ENCODE data around the gene FREY1. TPM values are rescaled to one million over a fixed set of nuclear protein-coding genes. Genes with fewer than 3 reads are reported as not detected.

The FREY1 gene, protein sequence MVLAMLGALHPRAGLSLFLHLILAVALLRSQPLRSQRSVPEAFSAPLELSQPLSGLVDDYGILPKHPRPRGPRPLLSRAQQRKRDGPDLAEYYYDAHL
- total RNA-seq = 1 to 10 TPM in 1 of 2 donors, under 1 TPM in 1; 0.61 to 1.3 TPM
- long read RNA-seq = 0 reads

DNA sequence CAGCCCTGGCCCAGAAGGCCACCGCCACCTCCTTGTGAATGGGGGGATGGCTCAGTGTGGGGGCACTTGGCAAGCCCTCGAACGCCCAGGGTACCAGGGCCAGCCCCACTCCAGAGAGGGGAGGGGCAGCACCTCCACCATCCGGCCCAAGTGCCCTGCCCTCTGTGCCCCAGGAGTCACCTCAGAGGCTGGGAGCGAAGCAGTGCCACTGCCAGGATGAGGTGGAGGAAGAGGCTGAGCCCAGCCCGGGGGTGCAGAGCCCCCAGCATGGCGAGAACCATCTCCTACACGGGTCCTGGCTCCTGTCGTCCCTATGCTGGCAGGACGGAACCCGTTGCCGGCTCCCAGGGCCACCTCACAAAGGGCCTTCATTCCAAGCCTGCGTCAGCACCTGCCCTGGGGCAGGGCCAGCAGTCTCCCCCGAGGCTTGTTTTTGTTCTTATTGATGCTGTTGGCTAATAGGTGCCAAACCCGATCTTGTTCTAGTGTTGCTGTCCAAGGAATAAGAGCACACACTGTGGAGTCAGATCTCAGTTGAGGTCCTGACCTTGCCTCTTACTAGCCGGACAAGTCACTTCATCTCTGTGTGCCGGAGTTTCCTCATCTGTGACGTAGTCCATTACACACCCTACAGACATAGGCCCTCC lies at the start of gene FREY1:
FREY1 (minus strand) TSS at position 307 of the 647 bp plus-strand sequence; CDS start at position 281, 26 bp downstream.
- ATAC-seq = peak; percentile 9
- no peak for DNase-seq
- intact Hi-C loops (cut with DNase I, micrococcal nuclease) = no loop called here

DNA sequence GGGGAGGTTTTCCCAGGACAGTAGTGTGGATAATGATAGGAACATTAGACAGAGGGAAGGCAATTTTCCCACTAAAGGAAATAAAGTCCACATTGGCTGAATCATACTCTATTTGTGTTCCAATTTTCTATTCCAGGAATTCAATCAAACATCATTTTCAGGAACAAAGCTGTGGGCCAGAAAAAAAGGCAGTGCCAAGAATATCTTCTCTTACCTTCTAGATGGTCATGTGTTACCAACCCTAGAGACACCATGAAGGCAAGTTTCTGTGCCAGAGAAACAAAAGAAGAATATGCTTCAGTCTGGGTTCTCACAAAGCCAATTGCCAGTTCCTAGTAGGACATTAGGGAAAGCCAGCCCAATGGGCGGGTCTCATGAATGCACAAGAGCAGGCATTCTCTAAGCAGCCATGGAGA lies 42.9 kb upstream of the FREY1 start:
- DNase-seq (no peak), ATAC-seq (no peak)
- intact Hi-C loops (cut with DNase I, micrococcal nuclease) = no loop called here

DNA sequence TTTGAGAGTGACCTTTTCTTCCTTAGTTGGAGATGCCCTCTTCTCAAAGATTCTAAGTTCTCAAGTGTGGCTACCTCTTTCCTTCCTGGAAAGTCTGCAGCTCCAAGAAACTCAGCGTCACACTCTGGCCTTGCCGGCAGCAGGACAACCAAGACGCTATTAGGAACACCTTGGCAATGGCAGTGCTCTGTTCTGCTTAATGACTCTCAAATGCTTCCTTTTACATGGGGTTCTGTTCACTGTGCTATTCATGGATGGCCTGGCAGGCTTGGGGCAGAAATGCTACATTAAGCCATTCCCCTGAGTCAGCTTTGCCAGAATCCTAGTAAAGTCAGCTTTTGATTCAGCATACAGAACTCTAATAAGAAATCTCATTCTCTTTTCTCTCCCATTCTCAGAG lies 41.3 kb upstream of the FREY1 start:
- DNase-seq (no peak), ATAC-seq (no peak)
- intact Hi-C loops (cut with DNase I, micrococcal nuclease) = no loop called here

DNA sequence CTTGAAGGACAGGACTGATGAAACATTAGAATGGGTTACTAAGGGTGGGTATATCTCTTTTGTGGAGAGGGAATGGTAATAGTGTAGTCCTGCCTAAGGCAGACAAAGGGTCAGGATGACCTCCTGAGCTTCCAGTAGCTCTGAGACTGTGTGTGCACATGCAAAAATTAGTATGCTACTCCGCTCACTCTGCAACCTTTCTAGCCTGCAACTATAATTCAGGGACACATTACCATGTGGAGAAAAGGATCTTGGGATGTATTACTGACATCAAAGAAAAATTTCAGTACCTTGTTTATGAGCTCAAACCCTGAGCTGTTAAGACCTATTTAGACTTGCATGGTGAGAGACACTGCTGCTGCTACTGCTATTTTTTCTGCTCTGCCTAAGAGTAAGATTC lies 40.8 kb upstream of the FREY1 start:
- ATAC-seq (no peak), DNase-seq (no peak)
- intact Hi-C loops (cut with DNase I, micrococcal nuclease) = no loop called here

DNA sequence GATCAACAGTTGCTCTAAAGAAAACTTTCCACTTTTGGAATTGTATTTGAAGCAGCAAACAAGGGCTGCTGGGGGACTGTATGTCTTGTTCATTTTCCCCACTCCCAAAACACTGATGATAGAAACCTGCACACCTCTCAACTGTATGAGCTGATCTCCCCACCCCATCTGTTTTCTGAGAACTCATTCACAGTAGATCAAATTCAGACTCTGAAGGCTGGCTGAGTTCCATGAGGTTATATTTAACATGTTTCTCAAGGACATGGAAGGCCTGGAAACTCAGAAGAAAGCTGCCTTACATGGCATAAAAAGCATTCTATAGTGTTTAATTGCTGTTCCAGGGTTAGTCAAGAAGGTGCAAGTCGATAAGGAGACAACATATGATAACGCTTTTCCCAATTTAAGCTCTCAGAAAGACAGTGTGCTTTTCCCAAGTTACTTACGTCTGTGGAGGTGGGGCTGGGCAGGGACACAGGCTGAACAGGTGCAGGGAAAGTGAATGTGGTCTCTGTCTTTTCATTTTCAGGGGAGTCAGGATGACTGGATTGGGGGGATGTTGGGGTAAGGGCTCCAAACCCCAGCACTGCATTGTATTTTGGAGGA lies 38.4 kb upstream of the FREY1 start:
- intact Hi-C loops (cut with DNase I, micrococcal nuclease) = no loop called here

DNA sequence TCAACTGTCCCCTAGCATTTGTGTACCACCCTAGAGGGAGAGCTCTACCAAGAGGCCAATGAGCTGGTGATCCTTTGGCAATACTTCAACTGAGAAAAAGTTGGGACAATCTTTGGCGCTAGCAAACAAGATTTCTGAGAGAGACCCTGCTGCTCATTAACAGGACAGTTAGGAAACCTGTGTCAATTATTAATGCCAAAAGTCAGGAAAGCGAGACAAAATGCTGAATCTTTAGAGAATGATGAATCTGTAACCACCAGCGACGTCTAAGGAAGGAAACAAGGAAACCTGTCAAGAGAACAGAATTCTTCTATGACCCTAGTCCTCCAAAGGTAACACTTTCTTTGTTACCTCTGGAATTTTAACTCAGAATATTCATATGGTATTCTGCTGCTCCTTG lies 35.3 kb upstream of the FREY1 start:
- intact Hi-C loops (cut with DNase I, micrococcal nuclease) = no loop called here
- no peak for ATAC-seq
- DNase-seq = no peak

More for the DNA sequence above, 38.4 kb upstream of the FREY1 start:
- ATAC-seq (no peak), DNase-seq (no peak)

DNA sequence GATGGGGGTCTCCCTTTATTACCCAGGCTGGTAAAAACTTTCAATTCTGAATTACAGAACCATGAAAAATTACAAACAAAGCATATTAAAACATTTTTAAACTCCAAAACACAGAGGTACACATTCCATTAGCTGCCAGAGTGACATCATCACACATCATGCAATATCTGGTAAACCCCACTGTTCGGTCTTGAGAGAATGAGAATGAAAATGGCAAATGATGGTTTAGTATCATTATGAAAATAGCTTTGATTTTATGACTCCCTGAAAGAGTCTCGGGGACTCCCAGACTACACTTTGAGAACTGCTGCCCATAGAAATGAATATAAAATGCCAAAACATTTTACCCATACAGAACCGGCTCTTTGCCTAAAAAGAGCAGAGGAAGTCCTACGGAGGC lies 34.2 kb upstream of the FREY1 start:
- ATAC-seq (no peak), DNase-seq (no peak)
- intact Hi-C loops (cut with DNase I, micrococcal nuclease) = no loop called here

DNA sequence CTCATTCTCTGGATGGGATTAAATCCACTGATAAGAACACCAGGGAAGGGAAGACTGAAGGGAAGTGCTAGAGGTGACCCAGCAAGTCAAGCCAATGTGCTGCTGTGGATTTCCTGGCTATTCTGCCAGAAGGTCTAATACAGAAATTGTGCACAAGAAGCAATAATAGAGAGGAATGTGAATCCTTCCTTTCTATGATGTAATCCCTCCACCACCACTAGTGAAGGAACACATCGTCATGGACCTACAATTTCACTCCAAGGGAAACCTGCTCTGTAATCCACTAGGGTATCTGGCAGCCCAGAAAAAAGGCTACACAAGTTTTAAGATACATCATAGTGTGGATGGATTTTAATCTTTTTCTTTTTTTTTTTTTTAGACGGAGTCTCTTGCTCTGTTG lies 32.8 kb upstream of the FREY1 start:
- intact Hi-C loops (cut with DNase I, micrococcal nuclease) = no loop called here
- ATAC-seq = no peak
- no peak for DNase-seq

DNA sequence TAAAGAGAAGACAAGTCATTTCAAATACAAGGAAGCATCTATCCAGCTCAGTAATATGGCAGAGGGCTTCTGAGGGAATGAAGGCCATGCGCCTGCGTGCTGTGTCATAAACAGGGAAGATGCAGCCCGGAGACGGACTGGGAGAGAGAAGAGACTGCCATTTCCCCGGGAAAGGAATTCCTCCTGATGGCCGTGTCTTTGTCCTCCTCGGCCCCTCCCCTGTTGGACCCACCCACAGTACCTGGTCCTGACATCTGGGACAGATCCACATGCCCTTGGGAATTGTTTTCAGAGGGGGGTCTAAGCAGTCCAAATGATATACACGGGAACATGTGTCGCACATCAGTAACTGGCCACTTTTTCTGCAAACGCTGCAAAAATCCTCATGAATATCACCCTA lies 30.8 kb upstream of the FREY1 start:
- intact Hi-C loops (cut with DNase I, micrococcal nuclease) = no loop called here
- ATAC-seq (no peak), DNase-seq (no peak)

DNA sequence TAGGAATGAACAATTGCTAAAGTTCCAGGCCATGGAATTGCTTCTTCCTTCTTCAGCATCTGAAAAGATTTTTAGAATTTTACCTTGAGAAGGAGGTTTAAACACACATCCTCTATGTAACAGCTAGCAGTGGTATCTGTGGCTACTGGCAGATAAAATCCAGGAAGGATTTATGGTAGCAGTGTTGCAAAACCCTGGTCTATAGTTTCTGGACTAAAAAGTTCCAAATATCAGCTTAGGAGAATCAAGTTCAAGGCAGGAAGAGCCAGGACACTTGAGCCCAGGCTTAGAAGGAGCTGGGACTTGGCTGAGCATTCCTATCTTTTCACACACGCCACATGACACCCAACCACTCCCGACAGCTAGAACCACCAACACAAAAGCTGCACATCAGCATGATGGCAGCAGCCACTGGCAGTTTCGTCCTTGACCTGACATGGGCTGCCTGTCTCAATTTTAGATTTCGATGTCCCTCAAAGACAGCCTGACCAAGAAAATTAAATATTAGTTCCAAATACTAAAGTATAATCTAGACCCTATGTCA lies 29.5 kb upstream of the FREY1 start:
- ATAC-seq = no peak
- intact Hi-C loops (cut with DNase I, micrococcal nuclease) = no loop called here
- DNase-seq = no peak

DNA sequence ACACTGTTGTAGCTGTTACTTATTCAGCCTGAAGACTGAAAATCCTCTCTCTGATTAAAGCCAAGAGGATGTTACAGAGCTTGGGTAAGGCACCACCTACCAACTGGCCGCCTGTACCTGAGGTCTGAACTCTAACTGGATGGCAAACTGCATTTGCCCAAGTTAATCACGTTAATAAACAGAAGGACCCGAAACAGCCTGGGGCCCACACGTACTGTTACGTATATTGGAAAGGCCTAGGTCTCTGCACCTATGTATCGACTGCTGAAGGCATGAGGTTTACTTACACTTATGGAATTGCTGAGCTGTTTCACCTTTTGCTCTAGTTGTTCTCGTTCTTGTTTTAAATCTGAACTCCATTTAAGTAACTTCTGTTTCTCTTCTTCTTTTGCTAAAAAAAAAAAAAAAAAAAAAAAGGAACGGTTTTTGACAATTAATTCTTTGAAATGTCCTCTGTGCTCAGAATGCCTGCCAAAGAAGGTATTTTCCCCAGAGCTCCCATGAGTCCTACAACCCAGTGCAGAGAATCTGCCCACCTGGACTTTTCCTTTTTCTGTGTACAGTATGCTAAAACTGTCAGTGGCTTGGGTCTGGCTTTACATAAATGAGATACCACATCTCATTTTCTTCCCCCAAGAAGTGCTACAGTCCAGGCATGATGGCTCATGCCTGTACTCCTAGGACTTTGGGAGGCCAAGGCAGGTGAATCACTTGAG lies 28.4 kb upstream of the FREY1 start:
- DNase-seq (no peak), ATAC-seq (no peak)
- intact Hi-C loops (cut with DNase I, micrococcal nuclease) = no loop called here

DNA sequence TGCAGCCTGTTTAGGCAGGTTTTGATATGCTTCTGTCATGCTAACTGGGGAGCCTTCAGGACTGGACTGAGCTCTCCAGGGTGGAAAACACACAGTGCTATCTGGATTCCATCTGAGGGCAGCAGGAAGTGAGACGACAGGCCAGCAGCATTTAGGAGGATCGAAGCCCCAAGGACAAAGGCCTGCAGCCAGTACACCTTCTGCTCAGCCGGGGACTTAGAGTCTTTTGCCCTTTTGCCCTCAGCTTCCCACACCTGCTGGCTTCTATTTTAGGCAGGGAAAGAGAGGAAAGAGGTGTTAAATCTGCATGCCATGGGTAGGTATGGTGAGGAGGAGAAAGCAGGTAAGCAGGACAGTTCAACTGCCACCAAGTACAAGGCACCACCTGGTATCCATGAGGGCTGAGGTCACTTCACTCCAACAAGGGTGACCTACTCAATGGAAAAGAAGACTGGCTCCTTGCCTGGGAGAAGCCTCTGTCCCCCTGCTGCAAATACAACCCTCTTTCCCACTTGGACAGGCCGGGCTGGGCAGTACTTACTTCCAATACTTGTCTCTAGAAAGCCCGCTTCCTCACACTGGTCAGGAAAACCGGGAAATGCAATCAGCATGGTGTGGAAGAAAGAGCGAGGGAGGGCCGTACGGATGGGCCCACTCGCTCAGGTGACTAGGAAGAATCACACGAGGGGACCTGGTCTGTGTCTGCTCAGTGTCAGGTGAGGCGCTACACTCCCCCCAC lies 27.7 kb upstream of the FREY1 start:
- DNase-seq = no peak
- no peak for ATAC-seq

DNA sequence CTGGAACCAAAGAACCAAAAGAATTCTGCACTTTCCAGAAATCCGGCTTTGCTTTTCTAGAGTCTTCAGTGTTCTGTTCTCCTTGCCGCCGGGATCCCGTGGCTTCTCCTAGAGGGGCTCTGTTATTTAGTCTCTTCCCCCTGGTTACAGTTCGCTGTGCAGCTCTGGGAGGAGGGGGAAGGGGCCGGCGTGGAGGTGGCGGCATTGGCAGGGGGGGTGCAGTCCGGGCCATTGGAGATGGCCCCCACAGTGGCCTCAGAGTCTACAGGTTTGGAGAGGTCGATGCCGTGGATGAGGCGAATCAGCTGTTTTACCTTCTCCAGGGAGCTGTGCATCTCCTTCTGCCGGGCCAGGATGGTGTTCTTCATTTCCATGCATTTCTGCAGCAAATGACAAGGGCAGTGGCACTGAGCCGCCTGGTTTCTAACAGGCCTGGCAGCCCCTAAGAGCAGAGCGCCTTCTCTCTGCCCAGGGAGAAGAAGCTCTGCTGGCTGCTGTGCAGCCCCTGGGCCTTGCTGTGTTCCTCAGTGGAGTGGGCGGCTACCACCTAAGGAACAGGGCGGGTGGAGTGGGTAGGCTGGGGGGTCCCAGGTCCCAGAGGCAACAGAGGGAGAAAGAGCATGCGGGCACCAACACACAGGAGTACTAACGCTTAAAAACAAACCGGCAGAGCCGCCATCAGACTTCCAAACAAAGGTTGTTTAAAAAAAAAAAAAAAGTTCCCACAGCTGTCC lies 26.9 kb upstream of the FREY1 start:
- intact Hi-C loops (cut with DNase I, micrococcal nuclease) = no loop called here
- no peak for DNase-seq
- ATAC-seq = no peak

More for the DNA sequence above, 27.7 kb upstream of the FREY1 start:
- intact Hi-C loops (cut with DNase I, micrococcal nuclease) = no loop called here

DNA sequence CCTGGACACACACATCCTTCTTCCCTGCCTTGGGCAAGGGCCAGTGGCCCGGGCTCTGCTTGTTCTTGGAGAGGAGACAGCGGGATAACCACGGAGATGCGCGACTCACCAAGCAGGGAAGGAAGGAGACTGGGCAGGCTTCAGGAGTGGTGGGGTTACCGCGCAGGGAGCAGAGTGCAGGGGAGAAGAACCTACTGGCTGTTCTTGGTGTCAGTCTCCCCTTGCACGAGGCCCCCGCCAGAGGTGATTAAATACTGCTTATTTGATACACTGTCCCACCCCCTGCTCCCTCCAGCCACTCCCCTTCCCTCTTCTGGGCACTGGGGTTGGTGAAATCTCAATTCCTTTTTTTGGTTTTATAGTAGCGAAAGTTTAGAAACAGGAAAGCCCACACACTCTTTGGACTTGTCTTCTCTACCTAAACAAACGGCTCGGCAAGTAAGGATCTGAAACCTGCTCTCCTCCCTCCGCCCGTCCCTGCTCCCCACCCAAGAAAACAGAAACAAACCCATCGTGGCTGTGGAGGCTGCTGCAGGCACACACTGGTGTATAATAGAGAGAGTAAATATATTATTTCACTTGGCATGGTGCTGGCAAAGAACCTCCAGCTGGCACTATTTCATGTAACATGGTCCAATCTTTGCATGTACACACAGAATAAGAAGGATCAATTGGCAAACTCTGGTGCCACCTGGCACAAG lies 26.2 kb upstream of the FREY1 start:
- no peak for ATAC-seq
- intact Hi-C loops (cut with DNase I, micrococcal nuclease) = no loop called here

DNA sequence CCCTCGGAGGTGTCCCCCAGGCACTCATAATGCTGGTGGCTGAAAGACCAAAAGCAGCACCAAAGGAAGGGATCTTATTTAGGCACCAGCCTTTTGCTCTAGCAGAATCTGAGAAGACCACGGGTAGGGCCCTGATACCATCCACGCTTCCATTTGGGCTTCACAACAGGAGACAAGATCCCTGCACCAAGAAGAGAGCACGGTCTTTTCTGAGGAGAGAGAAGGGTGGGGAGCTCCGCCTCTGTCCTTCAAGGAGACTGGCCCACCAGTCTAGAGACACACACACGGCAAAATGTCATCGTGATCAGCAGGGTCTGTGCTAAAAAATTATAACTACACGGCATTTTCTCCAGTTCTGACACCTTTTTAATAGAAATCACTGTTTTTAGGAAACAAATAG lies 25.1 kb upstream of the FREY1 start:
- intact Hi-C loops (cut with DNase I, micrococcal nuclease) = no loop called here
- ATAC-seq (no peak), DNase-seq (no peak)

More for the DNA sequence above, 26.2 kb upstream of the FREY1 start:
- no peak for DNase-seq

DNA sequence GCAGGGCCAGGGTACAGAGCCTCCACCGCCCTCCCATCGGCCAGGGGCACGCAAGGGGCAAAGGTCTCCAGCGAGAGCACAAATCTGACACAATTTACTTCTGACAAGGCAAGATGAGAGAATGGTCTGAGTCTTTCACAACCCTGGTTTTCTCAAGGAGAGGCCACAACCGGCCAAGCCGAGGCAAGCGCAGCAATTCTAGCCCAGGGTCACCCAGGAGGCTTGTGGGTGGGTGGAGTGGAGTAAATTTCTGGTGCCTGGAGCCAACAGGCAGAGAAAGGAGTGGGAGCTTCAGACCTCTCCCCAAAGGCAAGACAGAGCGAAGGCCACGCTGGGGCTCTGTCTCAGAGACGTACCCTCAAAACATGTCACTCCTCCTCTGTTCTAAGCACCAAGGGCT lies 24.7 kb upstream of the FREY1 start:
- intact Hi-C loops (cut with DNase I, micrococcal nuclease) = no loop called here
- no peak for DNase-seq
- ATAC-seq = no peak

DNA sequence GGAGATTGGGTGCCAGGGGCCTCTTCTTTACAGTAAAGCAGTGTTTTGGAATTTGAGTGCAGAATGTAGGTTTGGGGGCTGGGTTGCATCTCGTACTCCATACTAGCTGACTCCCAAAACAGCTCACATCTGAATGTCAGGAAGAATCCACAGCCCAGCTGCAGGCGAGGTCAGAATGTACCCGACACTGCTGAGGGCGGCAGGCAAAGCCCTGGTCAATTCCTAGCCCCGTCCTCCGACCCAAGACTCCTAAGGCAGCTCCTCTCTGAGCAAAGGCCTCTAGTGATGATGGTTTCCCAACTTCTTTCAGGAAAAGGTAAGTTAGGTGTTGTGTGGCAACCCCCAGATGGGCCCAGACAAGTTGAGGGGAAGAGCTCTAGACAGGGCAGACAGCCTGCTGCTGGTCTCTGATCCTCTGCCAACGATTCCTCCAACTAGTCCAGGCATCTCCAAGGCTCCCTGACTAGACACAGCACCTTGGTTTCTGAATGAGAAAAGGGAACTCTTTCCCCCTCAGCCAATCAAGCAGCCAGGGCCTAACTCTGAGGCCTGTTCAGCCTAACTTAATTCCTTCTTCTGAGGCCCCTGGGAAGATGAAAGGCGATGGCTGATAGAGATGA lies 24.0 kb upstream of the FREY1 start:
- no peak for DNase-seq
- intact Hi-C loops (cut with DNase I, micrococcal nuclease) = no loop called here
- no peak for ATAC-seq

Measured in left colon (tissue), 2 donors.